ENCODE results near the gene POLD1. TPM values are rescaled to one million over a fixed set of nuclear protein-coding genes. Genes with fewer than 3 reads are reported as not detected.
"Not testable (repeated sequence)": the region's sequence is repeated elsewhere in the genome, so short reads cannot be mapped to it uniquely, and the experiment has no call there.

The POLD1 gene
- 7.2 TPM for total RNA-seq (ENCODE audit: insufficient read depth, low replicate concordance)

- DNase-seq (ENCODE audit: low spot score), result peak; percentile 99
Observed at GRCh38 chr19:50383852-50384684, at the start of gene POLD1. Gene POLD1, plus strand, starts transcription at chr19:50384347. Its CDS starts 14,505 bp downstream, at chr19:50398852.

- no peak for DNase-seq (ENCODE audit: low spot score)
Observed at GRCh38 chr19:50334741-50335421, 49.3 kb upstream of the POLD1 start.

- DNase-seq (ENCODE audit: low spot score), result not testable (repeated sequence)
Observed at GRCh38 chr19:50337031-50337430, 47.1 kb upstream of the POLD1 start.

GRCh38 chr19:50340331-50340730 is 43.8 kb upstream of the POLD1 start:
- no peak for DNase-seq (ENCODE audit: low spot score)

GRCh38 chr19:50341091-50341564 is 43.0 kb upstream of the POLD1 start:
- DNase-seq (ENCODE audit: low spot score), result no peak

- no peak for DNase-seq (ENCODE audit: low spot score)
Observed at GRCh38 chr19:50344661-50345318, 39.4 kb upstream of the POLD1 start.

- not testable (repeated sequence) for DNase-seq (ENCODE audit: low spot score)
Observed at GRCh38 chr19:50347089-50347581, 37.0 kb upstream of the POLD1 start.

- DNase-seq (ENCODE audit: low spot score), result no peak
Observed at GRCh38 chr19:50349277-50350057, 34.7 kb upstream of the POLD1 start.

GRCh38 chr19:50352242-50352641 is 31.9 kb upstream of the POLD1 start:
- no peak for DNase-seq (ENCODE audit: low spot score)

GRCh38 chr19:50353487-50353880 is 30.7 kb upstream of the POLD1 start:
- not testable (repeated sequence) for DNase-seq (ENCODE audit: low spot score)

GRCh38 chr19:50356691-50357177 is 27.4 kb upstream of the POLD1 start:
- no peak for DNase-seq (ENCODE audit: low spot score)

- DNase-seq (ENCODE audit: low spot score), result peak; percentile 69
Observed at GRCh38 chr19:50357178-50358100, 26.7 kb upstream of the POLD1 start.

- DNase-seq (ENCODE audit: low spot score), result peak; percentile 66
Observed at GRCh38 chr19:50358483-50359327, 25.4 kb upstream of the POLD1 start.

GRCh38 chr19:50359328-50359818 is 24.8 kb upstream of the POLD1 start:
- no peak for DNase-seq (ENCODE audit: low spot score)

GRCh38 chr19:50361290-50362029 is 22.7 kb upstream of the POLD1 start:
- DNase-seq (ENCODE audit: low spot score), result no peak

GRCh38 chr19:50362030-50362412 is 22.1 kb upstream of the POLD1 start:
- DNase-seq (ENCODE audit: low spot score), result no peak

GRCh38 chr19:50362656-50363424 is 21.3 kb upstream of the POLD1 start:
- no peak for DNase-seq (ENCODE audit: low spot score)

All from umbilical cord (tissue), 2 donors.